DMS79 (cell line): ENCODE data around the gene LENG1.
"Not testable (repeated sequence)": the region's sequence is repeated elsewhere in the genome, so short reads cannot be mapped to it uniquely, and the experiment has no call there.

Source experiments
- DNase-seq: peaks from one replicate; lab custom pipeline; 2025; lab: John Stamatoyannopoulos, UW

LENG1 gene

DNA sequence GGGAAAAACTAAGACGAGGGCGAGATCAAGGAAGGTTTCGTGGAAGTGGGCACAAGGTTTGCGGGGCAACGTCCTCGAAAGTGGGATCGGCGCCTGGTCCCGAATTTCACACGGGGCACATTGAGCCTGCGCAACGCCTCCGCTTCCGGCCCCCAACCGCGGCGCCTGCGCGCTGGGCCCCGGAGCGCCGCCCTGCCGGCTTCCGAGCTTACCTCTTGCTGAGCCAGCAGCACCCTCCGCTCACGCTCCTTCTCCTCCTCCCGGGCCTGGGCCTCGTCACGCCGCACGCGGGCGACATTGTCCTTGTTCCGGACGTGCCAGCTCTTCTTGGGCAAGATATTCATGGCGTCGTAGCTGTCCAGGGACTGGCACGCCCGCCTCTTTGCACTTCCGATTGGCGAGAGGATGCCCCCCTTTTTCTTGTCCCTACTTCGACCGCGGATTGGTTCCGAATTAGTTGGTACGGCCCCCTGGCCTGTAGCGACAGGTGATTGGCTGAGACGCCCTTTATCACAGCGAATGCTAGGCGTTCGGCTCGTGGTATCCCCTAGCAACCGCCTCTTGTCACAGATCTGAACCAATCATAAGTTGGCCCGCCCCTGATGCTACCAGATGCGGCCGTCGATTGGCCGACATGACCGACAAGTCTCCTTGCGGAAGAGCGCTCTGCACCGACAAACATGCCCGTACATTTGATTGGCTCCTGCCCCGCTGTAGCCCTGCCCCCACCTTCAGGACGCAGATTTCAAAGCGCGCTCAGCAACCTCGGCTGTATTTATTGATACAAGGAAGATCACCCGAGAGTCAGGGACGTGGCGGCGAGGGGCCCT is at the start of gene LENG1:
LENG1 (minus strand) TSS at position 370 of the 830 bp plus-strand sequence; CDS start at position 344, 26 bp downstream.
- DNase-seq: peak; percentile 100

DNA sequence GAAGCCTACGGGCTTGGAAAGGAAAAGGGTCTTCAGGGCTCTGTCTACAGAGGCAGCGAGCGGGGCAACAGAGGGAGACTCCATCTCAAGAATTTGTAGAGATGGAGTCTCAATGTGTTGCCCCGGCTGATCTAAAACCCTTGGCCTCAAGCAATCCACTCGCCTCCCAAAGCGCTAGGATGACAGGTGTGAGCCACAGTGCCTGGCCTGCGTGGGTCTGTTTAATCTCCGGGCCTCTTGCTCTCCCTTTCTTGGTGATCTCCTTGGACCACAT is 49.2 kb upstream of the LENG1 start:
- no peak for DNase-seq

DNA sequence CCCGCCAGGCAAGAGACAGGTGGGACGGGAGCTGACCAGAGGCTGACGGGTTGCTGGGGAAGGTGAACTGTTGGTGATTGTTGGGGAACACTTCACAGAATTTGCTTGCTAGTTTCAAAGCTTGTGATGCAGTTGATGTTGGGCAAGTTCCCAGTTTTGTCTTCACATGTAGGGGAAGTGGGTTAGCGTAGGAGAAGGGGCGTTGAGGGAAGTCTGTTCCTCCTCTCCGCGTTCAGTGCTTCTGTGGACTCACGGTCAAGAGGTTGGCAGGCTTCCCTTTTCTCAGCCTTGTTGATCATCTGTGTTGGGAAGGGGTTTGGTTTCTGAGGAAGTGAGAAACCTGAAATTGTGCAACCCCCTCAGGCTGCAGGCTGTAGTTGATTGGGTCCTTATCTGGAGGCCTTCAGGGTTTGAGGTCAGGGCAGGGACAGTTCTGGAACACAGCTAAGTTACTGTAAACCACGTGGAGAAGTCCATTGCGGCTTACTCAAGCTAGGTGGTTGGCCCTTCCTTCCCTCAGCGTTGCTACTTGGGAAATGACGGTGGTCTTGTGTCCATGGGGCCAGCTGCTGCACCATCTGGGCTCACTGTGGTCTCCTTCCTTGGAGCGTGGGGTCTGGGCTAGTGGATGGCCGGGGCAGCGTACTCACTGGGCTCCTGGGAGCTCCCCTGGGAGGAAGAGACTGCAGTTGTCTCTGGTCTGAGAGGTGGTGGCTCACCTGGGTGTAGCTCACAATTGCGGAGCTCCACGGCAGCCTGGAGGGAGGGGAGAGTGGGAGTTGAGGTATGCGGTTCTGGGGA is 48.7 kb upstream of the LENG1 start:
- DNase-seq: no peak

DNA sequence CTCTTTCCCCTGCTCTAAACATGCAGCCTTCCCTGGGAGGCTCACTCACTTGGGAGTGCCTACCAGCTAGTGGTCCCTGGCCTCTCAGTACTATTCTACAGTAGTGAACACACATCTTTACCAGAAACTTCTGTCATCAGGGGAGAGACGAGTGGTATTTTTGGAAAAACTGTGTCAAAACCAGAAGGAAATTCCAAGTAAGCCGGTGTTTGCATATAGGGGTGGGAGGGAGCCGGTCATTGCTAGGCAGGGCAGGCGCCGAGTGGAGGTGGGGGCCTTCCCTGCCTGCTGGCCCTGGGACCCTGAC is 48.1 kb upstream of the LENG1 start:
- no peak for DNase-seq

DNA sequence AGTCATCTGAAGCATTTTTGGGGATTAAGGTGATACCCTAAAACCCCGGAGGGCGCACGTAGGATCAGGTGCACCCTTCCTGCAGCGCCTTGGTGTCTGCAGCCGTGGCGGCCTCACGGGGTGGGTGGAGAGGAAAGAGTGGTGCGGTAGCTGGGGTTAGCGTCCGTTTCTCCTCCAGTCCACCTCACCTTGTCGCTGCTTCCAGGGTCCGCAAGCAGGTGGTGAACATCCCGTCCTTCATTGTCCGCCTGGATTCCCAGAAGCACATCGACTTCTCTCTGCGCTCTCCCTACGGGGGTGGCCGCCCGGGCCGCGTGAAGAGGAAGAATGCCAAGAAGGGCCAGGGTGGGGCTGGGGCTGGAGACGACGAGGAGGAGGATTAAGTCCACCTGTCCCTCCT is 47.7 kb upstream of the LENG1 start:
- DNase-seq: not testable (repeated sequence)

DNA sequence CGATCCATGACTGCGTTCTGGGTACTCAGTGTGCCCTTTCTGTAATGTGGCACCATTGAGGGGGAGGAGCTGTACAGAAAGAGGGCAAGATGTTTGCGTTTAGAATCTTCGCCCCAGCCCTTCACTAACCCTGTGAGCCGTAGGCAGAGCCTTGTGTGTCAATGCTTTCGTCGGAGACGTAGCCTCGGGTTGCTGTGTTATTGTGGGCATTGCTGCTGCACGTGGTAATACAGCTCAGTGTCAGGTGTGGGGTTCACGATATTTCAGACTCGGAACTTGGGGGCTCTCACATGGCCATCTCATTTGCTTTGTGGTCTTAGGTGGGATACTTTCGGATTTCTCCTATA is 47.3 kb upstream of the LENG1 start:
- no peak for DNase-seq

DNA sequence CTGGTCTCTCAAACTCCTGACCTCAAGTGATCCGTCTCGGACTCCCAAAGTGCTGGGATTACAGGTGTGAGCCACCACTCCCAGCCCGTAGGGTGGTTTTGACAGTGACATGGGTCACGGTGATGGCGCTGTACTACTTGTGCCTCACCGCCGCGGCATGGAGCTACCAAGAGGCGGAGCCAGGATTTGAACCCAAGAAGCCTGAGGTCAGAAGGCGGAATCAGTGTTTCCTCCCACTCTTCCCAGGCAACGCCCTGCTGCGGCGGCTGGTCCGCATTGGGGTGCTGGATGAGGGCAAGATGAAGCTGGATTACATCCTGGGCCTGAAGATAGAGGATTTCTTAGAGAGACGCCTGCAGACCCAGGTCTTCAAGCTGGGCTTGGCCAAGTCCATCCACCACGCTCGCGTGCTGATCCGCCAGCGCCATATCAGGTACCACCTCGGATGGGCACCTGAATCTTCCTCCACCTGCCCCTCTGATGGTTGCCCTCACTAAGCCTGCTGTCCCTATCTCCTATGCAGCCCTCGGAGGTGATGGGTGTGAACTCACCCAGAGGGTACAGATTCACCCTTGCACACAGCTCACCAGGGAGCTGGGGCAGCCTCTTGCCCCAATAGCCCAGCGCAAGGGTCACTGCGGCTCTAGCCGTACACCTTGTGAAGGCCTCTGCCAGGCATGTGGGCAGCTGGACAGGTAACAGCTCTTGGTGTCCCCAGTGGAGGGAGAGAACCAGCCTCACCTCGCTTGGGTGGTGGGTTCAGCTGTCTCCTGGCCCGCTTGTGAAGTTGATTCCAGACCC is 46.7 kb upstream of the LENG1 start:
- no peak for DNase-seq

DNA sequence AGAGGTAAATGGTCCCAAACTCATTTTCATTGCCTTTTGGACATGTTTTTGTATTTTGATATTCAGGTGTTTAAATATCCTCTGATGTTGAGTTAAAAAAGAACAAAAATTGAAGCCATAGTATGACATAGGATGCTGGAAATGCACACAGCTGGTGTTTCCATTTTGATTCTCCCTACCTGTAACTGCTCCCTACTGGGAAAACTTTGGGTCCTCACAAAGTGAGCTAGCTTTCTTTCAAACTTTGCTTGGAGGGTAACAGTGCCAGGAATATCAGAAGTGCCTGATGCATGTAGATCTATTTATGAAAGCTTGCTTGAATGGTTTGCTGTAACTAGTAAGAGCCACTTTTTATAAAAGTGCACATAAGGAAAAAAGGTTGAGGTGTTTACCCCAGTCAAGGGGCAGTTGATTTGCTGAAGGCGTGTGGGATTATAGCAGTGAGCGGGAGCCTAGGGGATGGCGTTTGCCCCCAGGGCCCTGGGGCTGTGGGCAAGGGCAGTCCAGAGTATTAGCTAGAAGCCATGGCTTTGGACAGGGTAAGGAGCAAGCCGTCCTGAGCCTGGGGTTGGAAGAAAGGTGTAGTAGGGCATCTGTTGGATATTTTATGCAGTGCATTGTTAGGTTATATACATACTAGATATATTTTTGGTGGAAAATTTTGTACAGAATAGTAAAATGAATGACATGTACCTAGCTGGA is 45.4 kb upstream of the LENG1 start:
- DNase-seq: no peak

DNA sequence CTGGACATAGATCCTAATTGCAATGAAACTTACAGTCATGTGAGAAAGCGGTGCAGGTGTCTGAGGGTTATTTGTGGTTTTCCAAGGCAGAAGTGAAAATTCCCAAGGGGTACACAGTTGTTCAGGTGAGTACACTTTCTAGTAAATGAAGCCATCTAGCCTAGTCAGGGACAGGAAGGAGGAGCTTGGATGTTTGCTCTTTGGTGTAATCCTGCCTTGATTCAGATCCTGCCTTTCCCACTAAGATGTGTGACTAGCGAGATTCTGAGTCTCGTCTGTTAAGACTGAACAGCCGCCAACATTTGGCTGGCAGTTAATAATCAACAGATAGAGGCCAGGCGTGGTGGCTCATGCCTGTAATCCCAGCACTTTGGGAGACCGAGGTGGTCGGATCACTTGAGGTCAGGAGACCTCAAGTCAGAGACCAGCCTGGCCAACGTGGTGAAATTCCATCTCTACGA is 43.7 kb upstream of the LENG1 start:
- DNase-seq: no peak

DNA sequence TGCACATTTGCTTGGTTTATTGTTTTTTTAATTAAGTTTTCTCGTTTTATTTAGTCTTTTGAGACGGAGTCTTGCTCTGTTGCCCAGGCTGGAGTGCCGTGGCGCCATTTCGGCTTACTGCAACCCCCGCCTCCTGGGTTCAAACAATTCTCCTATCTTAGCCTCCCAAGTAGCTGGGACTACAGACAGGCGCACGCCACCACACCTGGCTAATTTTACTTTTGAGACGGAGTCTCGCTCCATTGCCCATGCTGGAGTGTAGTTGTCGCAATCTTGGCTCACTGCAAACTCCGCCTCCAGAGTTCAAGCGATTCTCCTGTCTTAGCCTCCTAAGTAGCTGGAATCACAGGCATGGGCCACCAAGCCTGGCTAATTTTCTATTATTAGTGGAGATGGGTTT is 42.5 kb upstream of the LENG1 start:
- DNase-seq: no peak

DNA sequence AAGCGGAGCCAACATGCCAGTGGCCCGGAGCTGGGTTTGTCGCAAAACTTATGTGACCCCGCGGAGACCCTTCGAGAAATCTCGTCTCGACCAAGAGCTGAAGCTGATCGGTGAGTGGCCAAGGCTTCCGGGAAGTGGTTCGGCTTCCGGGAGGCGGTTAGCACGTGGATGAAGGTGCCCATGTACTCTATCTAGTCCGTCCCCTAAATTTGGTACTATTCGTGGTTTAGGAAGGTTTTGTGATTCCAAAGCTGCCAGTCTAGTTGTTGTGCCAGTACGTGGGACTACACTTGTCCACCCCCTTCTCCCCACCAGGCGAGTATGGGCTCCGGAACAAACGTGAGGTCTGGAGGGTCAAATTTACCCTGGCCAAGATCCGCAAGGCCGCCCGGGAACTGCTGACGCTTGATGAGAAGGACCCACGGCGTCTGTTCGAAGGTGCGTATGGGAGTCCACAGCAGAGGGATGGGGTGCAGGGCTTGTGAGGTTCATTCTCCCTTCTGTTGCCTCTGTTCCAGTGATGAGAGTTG is 41.7 kb upstream of the LENG1 start:
- DNase-seq: no peak

DNA sequence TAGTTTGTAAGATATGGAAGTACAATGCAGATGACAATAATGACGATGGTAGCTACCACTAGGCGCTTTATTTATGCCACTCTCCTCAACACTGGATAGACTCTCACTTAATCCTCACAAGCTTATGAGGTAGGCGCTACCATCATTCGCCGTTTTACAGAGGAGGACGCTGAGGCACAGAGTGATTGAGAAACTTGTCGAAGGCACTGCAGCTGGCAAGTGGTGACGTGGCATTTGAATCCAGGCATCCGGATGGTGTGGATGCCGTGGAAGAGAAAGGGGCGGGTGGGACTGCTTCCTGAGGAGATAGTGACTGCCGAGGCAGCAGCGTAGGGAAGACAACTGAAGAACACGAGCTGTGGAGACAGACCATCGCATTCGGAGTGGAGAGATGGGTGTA is 39.9 kb upstream of the LENG1 start:
- DNase-seq: no peak

DNA sequence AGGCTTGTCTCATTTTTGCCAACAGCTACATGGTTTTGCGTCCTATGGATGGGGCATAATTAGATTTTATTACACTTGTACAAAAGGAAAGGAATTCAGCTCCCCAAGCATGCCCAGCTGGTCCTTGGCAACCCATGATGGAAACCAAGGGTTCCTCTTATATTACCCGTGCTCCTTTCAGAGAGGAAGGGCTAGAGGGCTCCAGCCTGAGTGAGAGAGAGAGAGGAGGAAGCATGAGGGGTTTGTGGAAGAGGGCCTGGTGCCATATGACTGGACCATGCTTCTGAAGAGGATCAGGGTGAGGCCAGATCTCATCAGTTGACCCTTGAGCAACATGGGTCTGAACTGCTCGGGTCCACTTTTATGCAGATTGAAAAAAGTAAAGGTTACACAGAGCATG is 37.6 kb upstream of the LENG1 start:
- DNase-seq: no peak

DNA sequence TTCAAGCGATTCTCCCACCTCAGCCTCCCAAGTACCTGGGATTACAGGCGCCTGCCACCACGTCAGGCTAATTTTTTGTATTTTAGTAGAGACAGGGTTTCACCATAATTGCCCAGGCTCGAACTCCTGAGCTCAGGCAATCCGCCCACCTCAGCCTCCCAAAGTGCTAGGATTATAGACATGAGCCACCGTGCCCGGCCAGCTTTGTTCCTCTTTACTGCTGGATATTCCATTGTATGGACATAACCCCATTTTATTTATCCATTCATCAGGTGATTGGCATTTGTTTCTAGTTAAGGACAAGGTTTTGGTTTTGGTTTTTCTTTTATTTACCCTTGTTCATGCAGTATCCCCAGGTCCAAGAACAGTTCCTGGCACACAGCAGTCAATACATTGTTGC is 37.0 kb upstream of the LENG1 start:
- no peak for DNase-seq

DNA sequence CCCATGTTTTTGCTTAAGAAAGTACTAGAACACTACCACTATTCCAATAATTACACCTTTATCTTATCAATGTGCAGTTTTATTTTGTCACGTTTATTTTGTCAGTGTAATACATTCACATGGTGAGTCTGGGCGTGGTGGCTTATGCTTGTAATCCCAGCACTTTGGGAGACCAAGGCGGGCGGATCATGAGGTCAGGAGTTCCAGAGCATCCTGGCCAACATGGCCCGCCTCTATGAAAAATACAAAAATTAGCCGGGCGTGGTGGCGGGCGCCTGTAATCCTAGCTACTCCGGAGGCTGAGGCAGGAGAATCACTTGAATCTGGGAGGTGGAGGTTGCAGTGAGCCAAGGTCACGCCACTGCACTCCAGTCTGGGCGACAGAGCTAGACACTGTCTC is 34.9 kb upstream of the LENG1 start:
- not testable (repeated sequence) for DNase-seq

DNA sequence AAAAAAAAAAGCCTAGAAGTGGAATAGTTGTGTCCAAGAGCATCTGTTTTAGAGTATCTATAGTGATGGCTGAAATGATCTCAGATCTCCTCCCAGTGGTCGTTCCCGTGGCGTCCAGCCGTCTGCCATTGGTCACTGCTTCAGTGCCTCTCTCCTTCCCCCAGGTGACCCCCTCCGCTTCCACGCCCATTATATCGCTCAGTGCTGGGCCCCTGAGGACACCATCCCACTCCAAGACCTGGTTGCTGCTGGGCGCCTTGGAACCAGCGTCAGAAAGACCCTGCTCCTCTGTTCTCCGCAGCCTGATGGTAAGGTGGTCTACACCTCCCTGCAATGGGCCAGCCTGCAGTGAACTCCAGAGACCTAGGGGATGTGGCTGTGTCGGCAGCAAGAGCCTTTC is 33.5 kb upstream of the LENG1 start:
- DNase-seq: no peak

DNA sequence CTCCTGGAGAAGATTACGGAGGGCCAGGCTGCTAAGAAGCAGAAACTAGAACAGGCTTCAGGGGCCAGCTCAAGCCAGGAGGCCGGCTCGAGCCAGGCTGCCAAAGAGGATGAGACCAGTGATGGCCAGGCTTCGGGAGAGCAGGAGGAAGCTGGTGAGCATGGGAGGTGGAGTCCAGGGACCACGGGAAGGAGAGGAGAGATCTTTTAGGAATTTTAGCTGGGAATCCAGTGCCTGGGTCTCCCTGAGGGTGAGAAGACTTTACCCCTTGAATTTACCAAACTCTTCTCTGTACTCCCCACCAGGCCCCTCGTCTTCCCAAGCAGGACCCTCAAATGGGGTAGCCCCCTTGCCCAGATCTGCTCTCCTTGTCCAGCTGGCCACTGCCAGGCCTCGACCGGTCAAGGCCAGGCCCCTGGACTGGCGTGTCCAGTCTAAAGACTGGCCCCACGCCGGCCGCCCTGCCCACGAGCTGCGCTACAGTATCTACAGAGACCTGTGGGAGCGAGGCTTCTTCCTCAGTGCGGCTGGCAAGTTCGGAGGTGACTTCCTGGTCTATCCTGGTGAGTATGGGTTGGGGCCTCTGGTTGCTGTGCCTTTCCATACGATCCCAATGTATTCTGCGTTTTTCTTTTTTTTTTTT is 32.4 kb upstream of the LENG1 start:
- DNase-seq: no peak

DNA sequence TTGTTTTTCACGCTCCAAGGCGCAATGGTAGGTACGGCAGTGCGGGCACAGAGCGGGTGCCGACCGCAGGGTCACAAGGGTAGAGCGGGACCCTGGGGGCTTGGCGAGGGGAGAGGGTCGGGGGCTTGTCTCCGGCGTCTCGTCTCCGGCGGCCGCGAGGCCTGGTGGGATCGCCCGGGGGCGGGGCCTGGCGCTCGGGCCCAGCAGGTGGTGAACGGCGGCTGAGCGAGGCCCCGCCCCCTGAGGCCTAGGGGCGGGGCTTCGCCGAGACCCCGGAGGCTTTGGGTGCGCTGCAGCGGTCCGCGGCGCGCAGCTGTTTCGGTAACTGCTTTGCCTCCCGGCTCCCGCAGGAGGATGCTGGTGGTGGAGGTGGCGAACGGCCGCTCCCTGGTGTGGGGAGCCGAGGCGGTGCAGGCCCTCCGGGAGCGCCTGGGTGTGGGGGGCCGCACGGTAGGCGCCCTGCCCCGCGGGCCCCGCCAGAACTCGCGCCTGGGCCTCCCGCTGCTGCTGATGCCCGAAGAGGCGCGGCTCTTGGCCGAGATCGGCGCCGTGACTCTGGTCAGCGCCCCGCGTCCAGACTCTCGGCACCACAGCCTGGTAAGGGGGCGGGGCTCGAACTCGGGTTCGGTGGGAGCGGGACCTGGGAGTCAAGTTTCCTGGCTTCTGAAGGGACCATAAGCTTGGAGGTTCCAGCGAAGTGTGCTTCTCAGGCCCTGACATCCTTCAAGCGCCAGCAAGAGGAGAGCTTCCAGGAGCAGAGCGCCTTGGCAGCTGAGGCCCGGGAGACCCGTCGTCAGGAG is 31.7 kb upstream of the LENG1 start, which contains the start of gene TSEN34:
TSEN34 (plus strand) TSS at position 298 of the 800 bp plus-strand sequence; CDS start at position 355, 57 bp downstream.
- peak; percentile 69 for DNase-seq

DNA sequence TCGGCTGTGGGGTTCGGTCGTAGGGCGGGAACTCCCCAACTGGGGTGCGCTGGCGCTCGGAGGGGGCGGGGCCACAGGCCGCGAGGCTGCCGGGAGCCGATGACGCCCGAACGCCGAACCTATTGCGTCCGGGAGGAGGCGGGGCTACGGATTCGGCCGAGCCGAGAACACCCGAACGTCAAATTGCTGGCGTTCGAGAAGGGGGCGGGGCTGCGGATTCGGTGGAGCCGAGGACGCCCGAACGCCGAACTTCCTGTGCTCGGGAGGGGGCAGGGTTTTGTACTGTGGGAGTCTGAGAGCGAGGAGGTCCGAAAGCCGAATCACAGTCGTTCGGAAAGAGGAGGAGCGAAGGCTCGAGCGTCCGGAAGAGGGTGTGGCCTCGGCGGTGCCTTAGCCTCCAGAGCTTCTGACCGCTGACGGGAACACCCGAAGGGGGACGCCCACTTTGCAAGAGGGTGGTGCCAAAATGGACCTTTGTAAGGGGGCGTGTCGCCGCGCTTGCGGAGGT is 31.0 kb upstream of the LENG1 start:
- peak; percentile 98 for DNase-seq
